NB4 (cell line): ENCODE data around the gene PRKAR1B.

Source experiments
- MYC ChIP-seq: IDR thresholded peaks from 2 replicates; pipeline ENCODE4 v1.6.1; 2011; ENCODE audit warnings: low read depth, low read length
- POLR2A ChIP-seq: IDR thresholded peaks from 2 replicates; pipeline ENCODE4 v1.6.1; 2011; ENCODE audit warnings: mild to moderate bottlenecking; ENCODE audit not compliant: insufficient read length; ENCODE audit errors: extremely low read depth
- TF ChIP-seq, protein P1 (sequence below): IDR thresholded peaks from one replicate; pipeline ENCODE4 v1.5.1; 2012; ENCODE audit warnings: low read depth, low read length

DNA sequence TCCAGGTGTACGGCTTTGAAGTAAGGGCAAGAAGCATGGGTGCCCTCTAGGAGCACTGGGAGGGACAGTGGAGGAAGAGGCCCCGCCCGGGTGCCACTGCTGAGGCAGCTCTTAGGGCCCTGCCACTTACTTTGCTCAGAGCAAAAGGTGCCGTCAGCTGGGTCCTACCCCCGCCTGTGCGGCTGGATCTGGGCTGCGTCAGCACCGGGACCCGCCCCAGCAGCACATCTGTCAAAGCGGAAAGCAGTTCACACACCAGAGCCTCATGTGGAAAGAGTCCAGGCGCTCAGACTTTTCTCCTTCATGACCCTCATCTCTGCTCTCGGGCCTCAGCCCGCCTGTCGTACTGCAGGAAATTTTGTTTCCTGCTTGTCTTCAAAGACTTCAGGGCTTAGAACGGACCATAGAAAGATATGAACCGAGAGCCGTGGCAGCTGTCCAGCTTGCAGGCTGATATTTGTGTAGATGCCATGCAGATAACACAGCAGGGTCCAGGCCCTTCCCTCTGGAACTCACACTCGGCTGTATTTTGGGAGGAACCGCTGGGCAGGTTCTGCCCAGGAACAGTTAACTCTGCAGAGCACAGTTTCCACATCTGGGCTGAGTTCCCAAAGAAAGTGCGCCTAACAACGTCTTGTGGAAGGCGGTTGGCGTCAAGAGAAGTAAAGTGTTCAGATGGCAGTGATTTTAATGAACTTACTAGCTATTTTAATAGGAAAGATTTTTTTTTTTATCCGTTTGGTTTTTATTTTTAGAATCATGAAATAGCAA, 44.3 kb upstream of the PRKAR1B start:
- TF ChIP-seq, protein P1, sequence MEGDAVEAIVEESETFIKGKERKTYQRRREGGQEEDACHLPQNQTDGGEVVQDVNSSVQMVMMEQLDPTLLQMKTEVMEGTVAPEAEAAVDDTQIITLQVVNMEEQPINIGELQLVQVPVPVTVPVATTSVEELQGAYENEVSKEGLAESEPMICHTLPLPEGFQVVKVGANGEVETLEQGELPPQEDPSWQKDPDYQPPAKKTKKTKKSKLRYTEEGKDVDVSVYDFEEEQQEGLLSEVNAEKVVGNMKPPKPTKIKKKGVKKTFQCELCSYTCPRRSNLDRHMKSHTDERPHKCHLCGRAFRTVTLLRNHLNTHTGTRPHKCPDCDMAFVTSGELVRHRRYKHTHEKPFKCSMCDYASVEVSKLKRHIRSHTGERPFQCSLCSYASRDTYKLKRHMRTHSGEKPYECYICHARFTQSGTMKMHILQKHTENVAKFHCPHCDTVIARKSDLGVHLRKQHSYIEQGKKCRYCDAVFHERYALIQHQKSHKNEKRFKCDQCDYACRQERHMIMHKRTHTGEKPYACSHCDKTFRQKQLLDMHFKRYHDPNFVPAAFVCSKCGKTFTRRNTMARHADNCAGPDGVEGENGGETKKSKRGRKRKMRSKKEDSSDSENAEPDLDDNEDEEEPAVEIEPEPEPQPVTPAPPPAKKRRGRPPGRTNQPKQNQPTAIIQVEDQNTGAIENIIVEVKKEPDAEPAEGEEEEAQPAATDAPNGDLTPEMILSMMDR = no peak
- TF ChIP-seq MYC (no peak), POLR2A (no peak)
